Glutamatergic neuron (in vitro differentiated cells): ENCODE measurements around the gene KIF21B. TPM values are rescaled to one million over a fixed set of nuclear protein-coding genes. Genes with fewer than 3 reads are reported as not detected.

ENCODE experiments used
- DNase-seq: peaks from one replicate; pipeline ENCODE4 v3.0.0; 2022
- H3K27ac Mint-ChIP-seq: one replicate; pipeline ENCODE4 v1.8.0; 2020; ENCODE audit warnings: mild to moderate bottlenecking, mixed read lengths, inconsistent platforms; ENCODE audit not compliant: unreplicated experiment
- H3K27me3 Mint-ChIP-seq: one replicate; pipeline ENCODE4 v1.8.0; 2020; ENCODE audit warnings: mild to moderate bottlenecking, moderate library complexity, mixed read lengths, inconsistent platforms; ENCODE audit not compliant: unreplicated experiment
- H3K36me3 Mint-ChIP-seq: one replicate; pipeline ENCODE4 v1.8.0; 2020; ENCODE audit warnings: mild to moderate bottlenecking, mixed read lengths, inconsistent platforms; ENCODE audit not compliant: unreplicated experiment
- H3K4me1 Mint-ChIP-seq: one replicate; pipeline ENCODE4 v1.8.0; 2020; ENCODE audit warnings: mild to moderate bottlenecking, low read depth, mixed read lengths, inconsistent platforms; ENCODE audit not compliant: unreplicated experiment
- H3K4me3 Mint-ChIP-seq: one replicate; pipeline ENCODE4 v1.8.0; 2020; ENCODE audit warnings: mild to moderate bottlenecking, mixed read lengths, inconsistent platforms; ENCODE audit not compliant: unreplicated experiment
- H3K9me3 Mint-ChIP-seq: one replicate; pipeline ENCODE4 v1.8.0; 2020; ENCODE audit warnings: mild to moderate bottlenecking, moderate library complexity, mixed read lengths, inconsistent platforms; ENCODE audit not compliant: unreplicated experiment
- CTCF ChIP-seq: fragments of 200-600 bp; sonication (generic); IDR thresholded peaks from one replicate; pipeline ENCODE4 v1.5.0; 2021; ENCODE audit not compliant: partially characterized antibody, unreplicated experiment
- total RNA-seq: library from RNA; stranded (reverse); fragmentation: NEBNext Ultra II Directional; extraction: Animal tissue kit (Norgen Biotek cat#: 25700); gene quantifications from one replicate; pipeline ENCODE4 v1.2.1, GENCODE V29; 2021; ENCODE audit not compliant: unreplicated experiment

Gene KIF21B
- total RNA-seq, 1 donor from 2014 or later: 51.1 TPM

GRCh38 chr1:200992382-200993048, 31.0 kb downstream of the KIF21B start:
- Mint-ChIP-seq H3K4me1 (no peaks in the 10 kb centered on the region), H3K27me3 (peaks cover 3% of the 10 kb centered on the region), H3K36me3 (peaks cover 11% of the 10 kb centered on the region), H3K4me3 (no peak overlapping the region), H3K27ac (no peak overlapping the region), H3K9me3 (peaks cover 7% of the 10 kb centered on the region)
- no peak for TF ChIP-seq CTCF
- no peak for DNase-seq

GRCh38 chr1:200991097-200991614, 32.4 kb downstream of the KIF21B start:
- no peak overlapping the region for H3K4me3 Mint-ChIP-seq
- peaks cover 3% of the 10 kb centered on the region for H3K27me3 Mint-ChIP-seq
- peaks cover 5% of the 10 kb centered on the region for H3K36me3 Mint-ChIP-seq
- H3K4me1 Mint-ChIP-seq: no peaks in the 10 kb centered on the region
- H3K27ac Mint-ChIP-seq: no peak overlapping the region
- peaks cover 3% of the 10 kb centered on the region for H3K9me3 Mint-ChIP-seq
- no peak for TF ChIP-seq CTCF
- no peak for DNase-seq

- TF ChIP-seq CTCF: no peak
- H3K9me3 Mint-ChIP-seq: peaks cover 3% of the 10 kb centered on the region
- no peaks in the 10 kb centered on the region for H3K4me1 Mint-ChIP-seq
- peaks cover 5% of the 10 kb centered on the region for H3K36me3 Mint-ChIP-seq
- H3K4me3 Mint-ChIP-seq: no peak overlapping the region
- peaks cover 3% of the 10 kb centered on the region for H3K27me3 Mint-ChIP-seq
- H3K27ac Mint-ChIP-seq: no peak overlapping the region
- DNase-seq: no peak
These were observed 33.4 kb downstream of the KIF21B start for GRCh38 chr1:200990114-200990513.

GRCh38 chr1:200989337-200989736, 34.2 kb downstream of the KIF21B start:
- H3K4me1 Mint-ChIP-seq: no peaks in the 10 kb centered on the region
- peaks cover 5% of the 10 kb centered on the region for H3K36me3 Mint-ChIP-seq
- H3K9me3 Mint-ChIP-seq: peaks cover 3% of the 10 kb centered on the region
- TF ChIP-seq CTCF: no peak
- no peak overlapping the region for H3K4me3 Mint-ChIP-seq
- no peak overlapping the region for H3K27ac Mint-ChIP-seq
- peaks cover 3% of the 10 kb centered on the region for H3K27me3 Mint-ChIP-seq
- DNase-seq: no peak

GRCh38 chr1:200988693-200989092, 34.8 kb downstream of the KIF21B start:
- H3K9me3 Mint-ChIP-seq: peaks cover 4% of the 10 kb centered on the region

More at GRCh38 chr1:200988693-200989092, 34.8 kb downstream of the KIF21B start:
- no peak overlapping the region for H3K27ac Mint-ChIP-seq
- no peak for TF ChIP-seq CTCF
- H3K4me3 Mint-ChIP-seq: no peak overlapping the region
- no peaks in the 10 kb centered on the region for H3K4me1 Mint-ChIP-seq
- H3K27me3 Mint-ChIP-seq: peaks cover 3% of the 10 kb centered on the region
- H3K36me3 Mint-ChIP-seq: peaks cover 5% of the 10 kb centered on the region
- DNase-seq: no peak
